Measurements from ENCODE around the gene TBCD.

DNA sequence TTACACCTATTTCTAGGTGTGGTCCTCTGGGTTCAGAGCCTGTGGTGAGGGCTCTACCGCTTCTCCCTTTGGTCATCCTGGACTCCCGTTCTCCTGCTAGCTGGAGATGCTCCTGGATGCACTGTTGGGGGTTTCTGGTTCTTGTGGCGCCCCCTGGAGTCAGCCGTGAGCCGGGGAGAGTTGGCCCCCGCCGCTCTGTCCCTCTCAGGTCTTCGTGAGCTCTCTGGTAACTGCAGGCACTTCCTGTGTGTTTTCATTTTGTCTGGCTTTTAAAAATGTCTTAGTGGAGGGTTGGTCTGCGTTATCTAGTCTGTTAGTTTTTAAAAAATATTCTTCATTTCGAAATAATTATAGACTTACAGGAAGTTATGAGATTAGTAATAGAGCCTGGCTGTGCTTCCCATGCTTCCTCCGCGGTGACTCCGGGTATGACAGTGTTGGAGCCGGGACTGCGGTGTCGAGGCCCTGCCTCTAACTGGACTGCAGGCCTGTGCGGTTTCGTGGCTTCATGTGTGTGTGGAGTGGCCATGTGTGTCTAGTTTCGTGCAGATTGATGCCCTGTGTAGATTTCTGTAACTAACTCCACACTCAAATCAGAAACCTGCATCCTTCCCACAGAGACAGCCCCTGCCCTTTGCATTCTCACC, 166.0 kb downstream of the TBCD start:
- TF ChIP-seq EP300 (conservative IDR thresholded peaks at IDR 0.05; ENCODE audit: poor library complexity, severe bottlenecking) = no peak
- TF ChIP-seq EZH2 (IDR thresholded peaks at IDR 0.05; ENCODE audit: borderline replicate concordance, insufficient read depth, low read length, poor library complexity, severe bottlenecking) = no peak
- TF ChIP-seq POLR2AphosphoS5 (IDR thresholded peaks at IDR 0.05) = no peak
- no peak for TF ChIP-seq TAF1 (IDR thresholded peaks at IDR 0.05; ENCODE audit: low read depth)
- TF ChIP-seq, protein P1, sequence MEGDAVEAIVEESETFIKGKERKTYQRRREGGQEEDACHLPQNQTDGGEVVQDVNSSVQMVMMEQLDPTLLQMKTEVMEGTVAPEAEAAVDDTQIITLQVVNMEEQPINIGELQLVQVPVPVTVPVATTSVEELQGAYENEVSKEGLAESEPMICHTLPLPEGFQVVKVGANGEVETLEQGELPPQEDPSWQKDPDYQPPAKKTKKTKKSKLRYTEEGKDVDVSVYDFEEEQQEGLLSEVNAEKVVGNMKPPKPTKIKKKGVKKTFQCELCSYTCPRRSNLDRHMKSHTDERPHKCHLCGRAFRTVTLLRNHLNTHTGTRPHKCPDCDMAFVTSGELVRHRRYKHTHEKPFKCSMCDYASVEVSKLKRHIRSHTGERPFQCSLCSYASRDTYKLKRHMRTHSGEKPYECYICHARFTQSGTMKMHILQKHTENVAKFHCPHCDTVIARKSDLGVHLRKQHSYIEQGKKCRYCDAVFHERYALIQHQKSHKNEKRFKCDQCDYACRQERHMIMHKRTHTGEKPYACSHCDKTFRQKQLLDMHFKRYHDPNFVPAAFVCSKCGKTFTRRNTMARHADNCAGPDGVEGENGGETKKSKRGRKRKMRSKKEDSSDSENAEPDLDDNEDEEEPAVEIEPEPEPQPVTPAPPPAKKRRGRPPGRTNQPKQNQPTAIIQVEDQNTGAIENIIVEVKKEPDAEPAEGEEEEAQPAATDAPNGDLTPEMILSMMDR (IDR thresholded peaks at IDR 0.05; ENCODE audit: poor library complexity, severe bottlenecking) = no peak
- no peak for TF ChIP-seq MXI1 (conservative IDR thresholded peaks at IDR 0.05; ENCODE audit: poor library complexity, severe bottlenecking)
- TF ChIP-seq SMC3 (conservative IDR thresholded peaks at IDR 0.05; ENCODE audit: poor library complexity) = no peak

Data from neural cell (in vitro differentiated cells).